GM23338 (cell line): Measurements from ENCODE around the gene PYCR2. TPM values are rescaled to one million over a fixed set of nuclear protein-coding genes. Genes with fewer than 3 reads are reported as not detected.
"Not testable (repeated sequence)": the region's sequence is repeated elsewhere in the genome, so short reads cannot be mapped to it uniquely, and the experiment has no call there.

Experiments used
- ATAC-seq: fragments of 200-7000 bp; cut with Tn5 transposase; 3 replicates; pipeline ENCODE4 v1.9.1; 2020
- DNase-seq: peaks from one replicate; pipeline ENCODE4 v3.0.0-alpha.2; 2015; ENCODE audit warnings: low spot score
- H2AFZ ChIP-seq: fragments of 200-600 bp; sonication (generic); 2 replicates; pipeline ENCODE4 v1.8.0; 2016; ENCODE audit warnings: antibody characterized with exemption, mild to moderate bottlenecking, moderate library complexity
- H3F3A ChIP-seq: fragments of 200-600 bp; sonication (generic); replicated peaks from 2 replicates; pipeline ENCODE4 v1.8.0; 2017; ENCODE audit warnings: antibody characterized with exemption, mixed run types, low read depth
- H3K27ac ChIP-seq: fragments of 200-600 bp; sonication (generic); 2 replicates; pipeline ENCODE4 v1.6.1; 2016; ENCODE audit warnings: low read depth
- H3K27me3 ChIP-seq: fragments of 200-600 bp; sonication (generic); 2 replicates; pipeline ENCODE4 v1.8.0; 2016; ENCODE audit warnings: mild to moderate bottlenecking, mixed run types, moderate library complexity; ENCODE audit not compliant: insufficient read depth
- H3K36me3 ChIP-seq: fragments of 200-600 bp; sonication (generic); 2 replicates; pipeline ENCODE4 v1.8.0; 2016; ENCODE audit warnings: mild to moderate bottlenecking; ENCODE audit not compliant: insufficient read depth
- H3K4me1 ChIP-seq: fragments of 200-600 bp; sonication (generic); 2 replicates; pipeline ENCODE4 v1.8.0; 2016; ENCODE audit warnings: mild to moderate bottlenecking, moderate library complexity; ENCODE audit not compliant: insufficient read depth
- H3K4me2 ChIP-seq: fragments of 200-600 bp; sonication (generic); 2 replicates; pipeline ENCODE4 v1.7.1; 2017; ENCODE audit warnings: mixed run types
- H3K4me3 ChIP-seq: fragments of 200-600 bp; sonication (generic); 2 replicates; pipeline ENCODE4 v1.6.1; 2016; ENCODE audit warnings: mixed run types
- H3K79me2 ChIP-seq: fragments of 200-600 bp; sonication (generic); replicated peaks from 2 replicates; pipeline ENCODE4 v1.8.0; 2017; ENCODE audit warnings: mild to moderate bottlenecking; ENCODE audit not compliant: insufficient read depth
- H3K9me2 ChIP-seq: fragments of 200-600 bp; sonication (generic); 2 replicates; pipeline ENCODE4 v1.8.0; 2017; ENCODE audit not compliant: insufficient read depth
- H4K20me1 ChIP-seq: fragments of 200-600 bp; sonication (generic); replicated peaks from 2 replicates; pipeline ENCODE4 v1.8.0; 2017; ENCODE audit warnings: mild to moderate bottlenecking; ENCODE audit not compliant: insufficient read depth
- H3K27ac Mint-ChIP-seq: 2 replicates; pipeline ENCODE4 v1.8.0; 2020; ENCODE audit warnings: inconsistent platforms, mild to moderate bottlenecking, moderate library complexity, mixed read lengths
- H3K27me3 Mint-ChIP-seq: 3 replicates; pipeline ENCODE4 v1.8.0; 2022; ENCODE audit warnings: low read depth, mild to moderate bottlenecking, moderate library complexity, mixed read lengths, inconsistent platforms; ENCODE audit not compliant: insufficient read depth, poor library complexity
- H3K36me3 Mint-ChIP-seq: 3 replicates; pipeline ENCODE4 v1.8.0; 2021; ENCODE audit warnings: low read depth, mild to moderate bottlenecking, inconsistent platforms, moderate library complexity, mixed read lengths
- H3K4me1 Mint-ChIP-seq: 3 replicates; pipeline ENCODE4 v1.8.0; 2020; ENCODE audit warnings: mild to moderate bottlenecking, inconsistent platforms, mixed read lengths
- H3K4me3 Mint-ChIP-seq: 3 replicates; pipeline ENCODE4 v1.8.0; 2021; ENCODE audit warnings: moderate library complexity, mild to moderate bottlenecking, inconsistent platforms, mixed read lengths
- H3K9me3 Mint-ChIP-seq: 3 replicates; pipeline ENCODE4 v1.8.0; 2020; ENCODE audit warnings: moderate library complexity, mild to moderate bottlenecking, inconsistent platforms, mixed read lengths
- CREB1 ChIP-seq: fragments of 250-450 bp; sonication (Bioruptor Pico); IDR thresholded peaks from 2 replicates; pipeline ENCODE4 v1.5.0; 2020; ENCODE audit warnings: low read depth, mild to moderate bottlenecking, moderate library complexity
- JUNB ChIP-seq: IDR thresholded peaks from one replicate; pipeline ENCODE4 v1.6.1; 2016; ENCODE audit warnings: antibody characterized with exemption; ENCODE audit not compliant: unreplicated experiment
- NANOG ChIP-seq: IDR thresholded peaks from 2 replicates; pipeline ENCODE4 v1.6.1; 2016; ENCODE audit warnings: antibody characterized with exemption, borderline replicate concordance
- POLR2AphosphoS5 ChIP-seq: IDR thresholded peaks from 2 replicates; pipeline ENCODE4 v1.6.1; 2016; ENCODE audit warnings: antibody characterized with exemption, low read depth
- STAT1 ChIP-seq: IDR thresholded peaks from one replicate; pipeline ENCODE4 v1.6.1; 2016; ENCODE audit warnings: antibody characterized with exemption; ENCODE audit not compliant: unreplicated experiment
- ZNF114 ChIP-seq: fragments of 250-450 bp; sonication (Bioruptor Pico); IDR thresholded peaks from 2 replicates; pipeline ENCODE4 v1.5.0; 2020; ENCODE audit warnings: mild to moderate bottlenecking, moderate library complexity
- ZNF331 ChIP-seq: fragments of 250-450 bp; sonication (Bioruptor Pico); IDR thresholded peaks from 2 replicates; pipeline ENCODE4 v1.5.0; 2020; ENCODE audit warnings: low read depth, mild to moderate bottlenecking, moderate library complexity
- polyA plus RNA-seq: library from polyadenylated mRNA; unstranded; fragments of >200 nt; fragmentation: Nextera tagmentation; extraction: Ambion mirVana; gene quantifications from 2 replicates; pipeline ENCODE4 v1.2.1, GENCODE V29; 2016
- total RNA-seq: library from RNA; depleted of rRNA; stranded (reverse); fragments of >200 nt; shearing (Covaris generic); gene quantifications from 2 replicates; pipeline ENCODE4 v1.2.3, GENCODE V29; 2014
- TF ChIP-seq, protein P1 (sequence below): IDR thresholded peaks from one replicate; pipeline ENCODE4 v1.6.1; 2018; ENCODE audit warnings: antibody characterized with exemption; ENCODE audit not compliant: unreplicated experiment
- TF ChIP-seq, protein P2 (sequence below), 2 experiments: fragments of 200-600 bp in 1 of 2; sonication (generic) in 1 of 2; conservative IDR thresholded peaks; 2 replicates each; pipeline versions ENCODE4 v1.5.1 to v1.6.1; 2016 to 2017; ENCODE audit warnings: antibody characterized with exemption in 2 of 2, low read depth in 2 of 2, mild to moderate bottlenecking in 2 of 2, moderate library complexity in 1 of 2
- TF ChIP-seq, protein P3 (sequence below): IDR thresholded peaks from 2 replicates; pipeline ENCODE4 v1.6.1; 2016; ENCODE audit warnings: antibody characterized with exemption

PYCR2 gene
- total and polyA plus RNA-seq, 2 experiments from 2014 or later, result 89.1 to 109 TPM

DNA sequence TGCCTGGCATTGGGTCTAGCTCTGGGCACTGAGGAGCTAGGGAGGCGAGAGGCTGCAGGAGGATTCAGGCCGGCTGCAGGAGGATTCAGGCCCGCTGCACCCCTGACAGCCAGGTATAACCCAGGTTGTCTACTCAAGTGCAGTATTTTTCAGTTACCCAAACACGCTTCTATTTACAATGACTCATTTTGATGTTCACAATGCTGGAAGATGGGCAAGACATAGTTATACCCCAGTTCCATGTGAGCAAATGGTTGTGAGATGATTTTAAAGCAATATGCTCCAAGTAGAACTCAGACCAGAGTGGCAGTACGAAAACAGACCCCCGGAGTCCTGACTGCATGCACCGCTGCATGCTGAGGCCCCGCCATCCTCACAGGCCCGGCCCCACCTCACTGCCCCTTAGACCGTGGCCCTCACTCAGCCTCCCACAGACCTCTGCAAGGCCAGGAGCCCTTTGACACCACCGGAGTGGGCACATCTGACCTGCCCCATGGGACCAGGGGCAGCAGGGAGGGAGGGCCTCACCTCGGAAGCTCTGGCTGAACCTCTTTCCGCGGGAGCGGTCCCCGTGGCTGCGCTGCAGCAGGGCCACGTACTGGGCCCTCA lies 35.7 kb downstream of the PYCR2 start (continued):
- TF ChIP-seq STAT1, result no peak
- TF ChIP-seq, protein P1, sequence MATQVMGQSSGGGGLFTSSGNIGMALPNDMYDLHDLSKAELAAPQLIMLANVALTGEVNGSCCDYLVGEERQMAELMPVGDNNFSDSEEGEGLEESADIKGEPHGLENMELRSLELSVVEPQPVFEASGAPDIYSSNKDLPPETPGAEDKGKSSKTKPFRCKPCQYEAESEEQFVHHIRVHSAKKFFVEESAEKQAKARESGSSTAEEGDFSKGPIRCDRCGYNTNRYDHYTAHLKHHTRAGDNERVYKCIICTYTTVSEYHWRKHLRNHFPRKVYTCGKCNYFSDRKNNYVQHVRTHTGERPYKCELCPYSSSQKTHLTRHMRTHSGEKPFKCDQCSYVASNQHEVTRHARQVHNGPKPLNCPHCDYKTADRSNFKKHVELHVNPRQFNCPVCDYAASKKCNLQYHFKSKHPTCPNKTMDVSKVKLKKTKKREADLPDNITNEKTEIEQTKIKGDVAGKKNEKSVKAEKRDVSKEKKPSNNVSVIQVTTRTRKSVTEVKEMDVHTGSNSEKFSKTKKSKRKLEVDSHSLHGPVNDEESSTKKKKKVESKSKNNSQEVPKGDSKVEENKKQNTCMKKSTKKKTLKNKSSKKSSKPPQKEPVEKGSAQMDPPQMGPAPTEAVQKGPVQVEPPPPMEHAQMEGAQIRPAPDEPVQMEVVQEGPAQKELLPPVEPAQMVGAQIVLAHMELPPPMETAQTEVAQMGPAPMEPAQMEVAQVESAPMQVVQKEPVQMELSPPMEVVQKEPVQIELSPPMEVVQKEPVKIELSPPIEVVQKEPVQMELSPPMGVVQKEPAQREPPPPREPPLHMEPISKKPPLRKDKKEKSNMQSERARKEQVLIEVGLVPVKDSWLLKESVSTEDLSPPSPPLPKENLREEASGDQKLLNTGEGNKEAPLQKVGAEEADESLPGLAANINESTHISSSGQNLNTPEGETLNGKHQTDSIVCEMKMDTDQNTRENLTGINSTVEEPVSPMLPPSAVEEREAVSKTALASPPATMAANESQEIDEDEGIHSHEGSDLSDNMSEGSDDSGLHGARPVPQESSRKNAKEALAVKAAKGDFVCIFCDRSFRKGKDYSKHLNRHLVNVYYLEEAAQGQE, result no peak
- no peak for TF ChIP-seq POLR2AphosphoS5
- TF ChIP-seq CREB1 (CRISPR knock-in tag), result no peak
- no peak for TF ChIP-seq NANOG
- TF ChIP-seq JUNB, result no peak
- TF ChIP-seq ZNF331 (CRISPR knock-in tag), result no peak
- TF ChIP-seq, protein P2, sequence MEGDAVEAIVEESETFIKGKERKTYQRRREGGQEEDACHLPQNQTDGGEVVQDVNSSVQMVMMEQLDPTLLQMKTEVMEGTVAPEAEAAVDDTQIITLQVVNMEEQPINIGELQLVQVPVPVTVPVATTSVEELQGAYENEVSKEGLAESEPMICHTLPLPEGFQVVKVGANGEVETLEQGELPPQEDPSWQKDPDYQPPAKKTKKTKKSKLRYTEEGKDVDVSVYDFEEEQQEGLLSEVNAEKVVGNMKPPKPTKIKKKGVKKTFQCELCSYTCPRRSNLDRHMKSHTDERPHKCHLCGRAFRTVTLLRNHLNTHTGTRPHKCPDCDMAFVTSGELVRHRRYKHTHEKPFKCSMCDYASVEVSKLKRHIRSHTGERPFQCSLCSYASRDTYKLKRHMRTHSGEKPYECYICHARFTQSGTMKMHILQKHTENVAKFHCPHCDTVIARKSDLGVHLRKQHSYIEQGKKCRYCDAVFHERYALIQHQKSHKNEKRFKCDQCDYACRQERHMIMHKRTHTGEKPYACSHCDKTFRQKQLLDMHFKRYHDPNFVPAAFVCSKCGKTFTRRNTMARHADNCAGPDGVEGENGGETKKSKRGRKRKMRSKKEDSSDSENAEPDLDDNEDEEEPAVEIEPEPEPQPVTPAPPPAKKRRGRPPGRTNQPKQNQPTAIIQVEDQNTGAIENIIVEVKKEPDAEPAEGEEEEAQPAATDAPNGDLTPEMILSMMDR (conservative IDR thresholded peaks at IDR 0.05; ENCODE audit: low read depth in 2 of 2), result no peak
- TF ChIP-seq ZNF114, result no peak
- TF ChIP-seq, protein P3, sequence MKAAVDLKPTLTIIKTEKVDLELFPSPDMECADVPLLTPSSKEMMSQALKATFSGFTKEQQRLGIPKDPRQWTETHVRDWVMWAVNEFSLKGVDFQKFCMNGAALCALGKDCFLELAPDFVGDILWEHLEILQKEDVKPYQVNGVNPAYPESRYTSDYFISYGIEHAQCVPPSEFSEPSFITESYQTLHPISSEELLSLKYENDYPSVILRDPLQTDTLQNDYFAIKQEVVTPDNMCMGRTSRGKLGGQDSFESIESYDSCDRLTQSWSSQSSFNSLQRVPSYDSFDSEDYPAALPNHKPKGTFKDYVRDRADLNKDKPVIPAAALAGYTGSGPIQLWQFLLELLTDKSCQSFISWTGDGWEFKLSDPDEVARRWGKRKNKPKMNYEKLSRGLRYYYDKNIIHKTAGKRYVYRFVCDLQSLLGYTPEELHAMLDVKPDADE, result no peak

DNA sequence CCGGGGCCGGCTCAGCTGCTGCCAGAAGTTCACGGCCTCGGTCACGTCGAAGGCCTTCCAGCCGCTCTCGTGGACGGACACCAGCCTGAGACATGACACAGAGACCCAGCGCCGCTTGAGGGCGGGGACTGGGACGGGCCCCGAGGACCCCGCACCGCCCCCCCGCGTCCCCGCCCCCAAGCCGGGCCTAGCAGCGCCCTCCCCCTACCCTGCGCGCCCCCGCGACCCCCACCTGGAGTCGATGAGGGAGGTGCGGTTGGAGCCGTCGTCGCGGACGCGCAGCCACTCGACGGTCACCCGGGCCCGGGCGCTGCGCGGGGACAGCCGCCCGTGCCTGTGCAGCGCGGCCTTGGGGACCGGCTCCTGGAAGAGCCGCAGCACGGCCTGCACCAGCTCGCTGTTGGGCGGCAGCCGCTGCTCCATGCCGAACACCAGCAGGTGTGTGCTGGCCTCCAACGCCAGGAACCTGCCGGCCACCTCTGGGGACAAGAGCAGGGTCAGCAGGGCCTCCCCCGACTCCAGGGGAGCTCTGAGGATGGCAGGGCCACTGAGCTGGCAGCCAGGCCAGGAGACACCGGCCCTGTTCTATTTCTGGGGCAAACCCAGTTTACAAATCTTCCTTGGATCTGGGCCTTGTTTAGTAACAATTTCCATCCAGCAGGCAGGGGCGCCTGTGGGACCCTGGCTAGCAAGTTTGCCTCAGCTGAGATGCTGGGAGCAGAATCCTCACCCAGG lies 36.3 kb downstream of the PYCR2 start:
- Histone ChIP-seq H3K4me1 (peaks cover 33% of the 10 kb centered on the region), H3K4me3 (peak overlapping the region; percentile 55), H3K4me2 (peak overlapping the region; percentile 81), H3K27ac (0 out of 2 replicates have a peak overlapping the region, but pooled peaks have one; percentile 50), H3F3A (peaks cover 18% of the 10 kb centered on the region)
- not testable (repeated sequence) for H3K36me3 ChIP-seq, H4K20me1 ChIP-seq, H3K27ac Mint-ChIP-seq, H2AFZ ChIP-seq, H3K27me3 ChIP-seq, H3K9me2 ChIP-seq, H3K79me2 ChIP-seq, H3K36me3 Mint-ChIP-seq, H3K9me3 Mint-ChIP-seq
- H3K27me3 Mint-ChIP-seq, result peaks cover 26% of the 10 kb centered on the region
- ATAC-seq (peak; percentile 57), DNase-seq (peak; percentile 57)
- H3K4me3 Mint-ChIP-seq, result peak overlapping the region; percentile 62
- peaks cover 43% of the 10 kb centered on the region for H3K4me1 Mint-ChIP-seq
